Measurements from ENCODE around the gene TMEM223.
"Not testable (repeated sequence)": the region's sequence is repeated elsewhere in the genome, so short reads cannot be mapped to it uniquely, and the experiment has no call there.

The TMEM223 gene

GRCh38 chr11:62752177-62752785 is 39.5 kb downstream of the TMEM223 start:
- no peak for DNase-seq

DNA sequence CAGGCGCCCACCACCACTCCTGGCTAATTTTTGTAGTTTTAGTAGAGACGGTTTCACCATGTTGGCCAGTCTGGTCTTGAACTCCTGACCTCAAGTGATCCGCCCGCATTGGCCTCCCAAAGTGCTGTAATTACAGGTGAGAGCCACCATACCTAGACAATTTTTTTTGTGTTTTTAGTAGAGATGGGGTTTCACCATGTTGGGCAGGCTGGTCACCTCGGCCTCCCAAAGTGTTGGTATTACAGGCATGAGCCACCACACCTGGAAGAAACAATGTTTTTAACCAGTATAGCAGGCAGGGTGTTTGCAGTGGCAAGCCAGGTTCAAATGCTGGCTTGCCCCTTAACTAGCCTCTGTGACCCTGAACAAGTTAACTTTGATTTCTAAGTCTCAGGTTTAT is 41.9 kb downstream of the TMEM223 start:
- not testable (repeated sequence) for DNase-seq

DNA sequence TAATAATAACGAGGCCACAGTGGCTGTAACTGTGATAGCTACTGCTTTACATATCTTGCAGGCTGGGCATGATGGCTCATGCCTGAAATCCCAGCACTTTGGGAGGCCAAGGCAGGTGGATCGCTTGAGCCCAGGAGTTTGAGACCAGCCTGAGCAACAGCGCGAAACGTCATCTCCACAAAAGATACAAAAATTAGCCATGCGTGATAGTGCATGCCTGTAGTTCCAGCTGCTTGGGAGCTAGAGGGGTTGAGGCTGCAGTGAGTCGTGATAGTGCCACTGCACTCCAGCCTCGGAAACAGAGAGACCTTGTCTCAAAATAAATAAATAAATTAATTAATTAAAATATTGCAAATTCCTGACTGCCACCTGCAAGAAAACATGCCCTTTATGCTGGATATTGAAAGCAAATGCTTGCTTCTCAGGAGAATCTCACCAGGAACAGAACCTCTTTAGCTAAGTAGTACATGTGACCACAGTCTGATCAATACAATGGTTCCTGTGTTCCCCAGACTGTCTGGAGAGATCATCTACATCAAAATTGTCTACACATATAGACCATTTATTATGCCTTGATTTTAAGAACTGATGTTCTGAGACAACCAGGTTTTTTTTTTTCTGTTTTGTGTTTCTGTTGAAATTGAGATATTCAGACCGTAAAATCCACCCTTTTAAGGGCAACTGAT is 44.2 kb downstream of the TMEM223 start:
- DNase-seq, result no peak

Data from NCI-H1105 treated with DMSO at 0.1 percent for 48 hours (cell line).